Measurements from ENCODE around the gene CTNNA3. TPM values are rescaled to one million over a fixed set of nuclear protein-coding genes. Genes with fewer than 3 reads are reported as not detected.
A peak's percentile ranks its signal among the peaks of the same experiment; 100 is the strongest.

Gene CTNNA3
- total and polyA plus RNA-seq, 4 donors = 0.38 to 8.9 (median 5.2) TPM

- H3K27me3 ChIP-seq (ENCODE audit: control insufficient read depth in 1 of 2, insufficient read depth in 2 of 2, low read length in 1 of 2) = no peaks in the 10 kb centered on the region
- ATAC-seq (ENCODE audit: low FRiP score) (no peak), DNase-seq (no peak)
- WGBS, 2 donors = 63 to 78% methylated on average over 2 of the region's 2 CpGs
- H3K4me3 ChIP-seq (ENCODE audit: low read length in 2 of 2) = no peak overlapping the region
- intact Hi-C loops (cut with DNase I) = no loop called here
- H3K9me3 ChIP-seq (ENCODE audit: control insufficient read depth, low read length) = no peaks in the 10 kb centered on the region
- no peaks in the 10 kb centered on the region for H3K4me1 ChIP-seq (ENCODE audit: control insufficient read depth in 1 of 2, insufficient read depth in 2 of 2, low read length in 2 of 2)
- H3K36me3 ChIP-seq (ENCODE audit: control insufficient read depth in 1 of 2, insufficient read depth in 2 of 2, low read length in 1 of 2) = no peaks in the 10 kb centered on the region
- no peak overlapping the region for H3K27ac ChIP-seq (ENCODE audit: low read depth in 1 of 2, low read length in 2 of 2)
Observed at GRCh38 chr10:66183028-66183427, 1513.0 kb downstream of the CTNNA3 start.

GRCh38 chr10:66180581-66181318 lies 1515.2 kb downstream of the CTNNA3 start:
- WGBS, 2 donors = 33% methylated on average over 5 of the region's 5 CpGs

DNA sequence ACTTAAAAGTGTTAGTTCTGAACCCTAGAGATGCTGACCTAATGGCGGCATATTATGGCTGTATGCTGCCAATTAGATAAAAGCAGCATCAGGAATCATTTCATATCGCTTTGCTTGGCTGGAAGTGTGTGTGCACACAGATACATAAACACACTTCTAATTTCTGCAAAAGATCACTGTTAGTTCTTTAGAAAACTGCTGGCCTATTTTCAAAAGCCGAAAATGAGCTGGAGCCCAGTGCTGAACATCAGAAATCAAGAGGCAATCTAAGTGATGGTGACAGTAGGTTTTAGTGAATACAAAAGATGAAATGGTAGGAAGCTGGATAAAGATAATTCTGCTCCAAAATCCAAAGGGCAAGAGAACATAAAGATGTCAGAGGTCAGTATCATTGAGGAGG lies 1516.0 kb downstream of the CTNNA3 start:
- Histone ChIP-seq H3K27me3 (ENCODE audit: control insufficient read depth in 1 of 2, insufficient read depth in 2 of 2, low read length in 1 of 2) (no peaks in the 10 kb centered on the region), H3K4me3 (ENCODE audit: low read length in 2 of 2) (no peak overlapping the region), H3K9me3 (ENCODE audit: control insufficient read depth, low read length) (no peaks in the 10 kb centered on the region), H3K4me1 (ENCODE audit: control insufficient read depth in 1 of 2, insufficient read depth in 2 of 2, low read length in 2 of 2) (no peaks in the 10 kb centered on the region), H3K36me3 (ENCODE audit: control insufficient read depth in 1 of 2, insufficient read depth in 2 of 2, low read length in 1 of 2) (no peaks in the 10 kb centered on the region), H3K27ac (ENCODE audit: low read depth in 1 of 2, low read length in 2 of 2) (no peak overlapping the region)
- WGBS, 2 donors = 42 to 46% methylated on average over 3 of the region's 3 CpGs
- no peak for ATAC-seq (ENCODE audit: low FRiP score)
- no peak for DNase-seq
- intact Hi-C loops (cut with DNase I) = no loop called here

More at GRCh38 chr10:66180581-66181318, 1515.2 kb downstream of the CTNNA3 start:
- no peaks in the 10 kb centered on the region for H3K27me3 ChIP-seq (ENCODE audit: control insufficient read depth in 1 of 2, insufficient read depth in 2 of 2, low read length in 1 of 2)
- ATAC-seq (ENCODE audit: low FRiP score) (peak; percentile 82), DNase-seq (no peak)
- no peaks in the 10 kb centered on the region for H3K9me3 ChIP-seq (ENCODE audit: control insufficient read depth, low read length)
- H3K36me3 ChIP-seq (ENCODE audit: control insufficient read depth in 1 of 2, insufficient read depth in 2 of 2, low read length in 1 of 2) = no peaks in the 10 kb centered on the region
- no peak overlapping the region for H3K27ac ChIP-seq (ENCODE audit: low read depth in 1 of 2, low read length in 2 of 2)
- no peaks in the 10 kb centered on the region for H3K4me1 ChIP-seq (ENCODE audit: control insufficient read depth in 1 of 2, insufficient read depth in 2 of 2, low read length in 2 of 2)
- peak overlapping the region in 1 of 2 donors; percentile 48 for H3K4me3 ChIP-seq (ENCODE audit: low read length in 2 of 2)
- intact Hi-C loops (cut with DNase I) = no loop called here

- no peak for ATAC-seq (ENCODE audit: low FRiP score)
- intact Hi-C loops (cut with DNase I) = no loop called here
- Histone ChIP-seq H3K36me3 (ENCODE audit: control insufficient read depth in 1 of 2, insufficient read depth in 2 of 2, low read length in 1 of 2) (no peaks in the 10 kb centered on the region), H3K9me3 (ENCODE audit: control insufficient read depth, low read length) (no peaks in the 10 kb centered on the region), H3K27ac (ENCODE audit: low read depth in 1 of 2, low read length in 2 of 2) (no peak overlapping the region), H3K4me3 (ENCODE audit: low read length in 2 of 2) (no peak overlapping the region), H3K4me1 (ENCODE audit: control insufficient read depth in 1 of 2, insufficient read depth in 2 of 2, low read length in 2 of 2) (no peaks in the 10 kb centered on the region), H3K27me3 (ENCODE audit: control insufficient read depth in 1 of 2, insufficient read depth in 2 of 2, low read length in 1 of 2) (no peaks in the 10 kb centered on the region)
- DNase-seq = no peak
- WGBS, 2 donors = 30 to 35% methylated on average over 5 of the region's 5 CpGs
Observed at GRCh38 chr10:66176772-66177171, 1519.2 kb downstream of the CTNNA3 start.

DNA sequence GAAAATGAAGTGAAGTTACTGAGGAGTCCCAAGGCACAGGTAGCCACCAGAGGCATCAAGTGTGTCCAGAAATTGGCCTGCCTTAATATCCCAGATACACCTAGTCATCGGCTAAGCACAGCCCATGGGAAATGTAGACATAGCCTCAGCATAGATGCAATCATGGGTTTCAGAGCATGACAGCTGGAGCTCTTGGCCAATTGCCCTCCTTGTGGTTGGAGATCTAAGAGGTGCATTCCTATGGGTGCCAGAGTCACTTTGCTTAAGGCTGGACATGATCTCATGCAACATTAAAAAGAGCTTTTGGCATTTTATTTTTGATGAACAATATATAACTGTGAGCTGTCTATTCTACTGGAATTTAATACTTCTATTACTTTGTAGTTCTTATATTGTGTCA lies 1528.2 kb downstream of the CTNNA3 start:
- 81 to 86% methylated on average over 1 of the region's 1 CpG for WGBS, 2 donors
- ATAC-seq (ENCODE audit: low FRiP score) = no peak

GRCh38 chr10:66162560-66163143 lies 1533.3 kb downstream of the CTNNA3 start:
- 89 to 93% methylated on average over 5 of the region's 5 CpGs for WGBS, 2 donors
- no peak for ATAC-seq (ENCODE audit: low FRiP score)
- intact Hi-C loops (cut with DNase I) = no loop called here
- no peaks in the 10 kb centered on the region for H3K27me3 ChIP-seq (ENCODE audit: control insufficient read depth in 1 of 2, insufficient read depth in 2 of 2, low read length in 1 of 2)
- H3K36me3 ChIP-seq (ENCODE audit: control insufficient read depth in 1 of 2, insufficient read depth in 2 of 2, low read length in 1 of 2) = no peaks in the 10 kb centered on the region
- H3K4me1 ChIP-seq (ENCODE audit: control insufficient read depth in 1 of 2, insufficient read depth in 2 of 2, low read length in 2 of 2) = no peaks in the 10 kb centered on the region
- no peak overlapping the region for H3K4me3 ChIP-seq (ENCODE audit: low read length in 2 of 2)
- H3K9me3 ChIP-seq (ENCODE audit: control insufficient read depth, low read length) = no peaks in the 10 kb centered on the region
- no peak overlapping the region for H3K27ac ChIP-seq (ENCODE audit: low read depth in 1 of 2, low read length in 2 of 2)
- DNase-seq = no peak

More for the DNA sequence above, 1528.2 kb downstream of the CTNNA3 start:
- no peaks in the 10 kb centered on the region for H3K36me3 ChIP-seq (ENCODE audit: control insufficient read depth in 1 of 2, insufficient read depth in 2 of 2, low read length in 1 of 2)
- intact Hi-C loops (cut with DNase I) = no loop called here
- H3K9me3 ChIP-seq (ENCODE audit: control insufficient read depth, low read length) = no peaks in the 10 kb centered on the region
- no peak overlapping the region for H3K27ac ChIP-seq (ENCODE audit: low read depth in 1 of 2, low read length in 2 of 2)
- no peak overlapping the region for H3K4me3 ChIP-seq (ENCODE audit: low read length in 2 of 2)
- H3K4me1 ChIP-seq (ENCODE audit: control insufficient read depth in 1 of 2, insufficient read depth in 2 of 2, low read length in 2 of 2) = no peaks in the 10 kb centered on the region
- no peak for DNase-seq
- no peaks in the 10 kb centered on the region for H3K27me3 ChIP-seq (ENCODE audit: control insufficient read depth in 1 of 2, insufficient read depth in 2 of 2, low read length in 1 of 2)

DNA sequence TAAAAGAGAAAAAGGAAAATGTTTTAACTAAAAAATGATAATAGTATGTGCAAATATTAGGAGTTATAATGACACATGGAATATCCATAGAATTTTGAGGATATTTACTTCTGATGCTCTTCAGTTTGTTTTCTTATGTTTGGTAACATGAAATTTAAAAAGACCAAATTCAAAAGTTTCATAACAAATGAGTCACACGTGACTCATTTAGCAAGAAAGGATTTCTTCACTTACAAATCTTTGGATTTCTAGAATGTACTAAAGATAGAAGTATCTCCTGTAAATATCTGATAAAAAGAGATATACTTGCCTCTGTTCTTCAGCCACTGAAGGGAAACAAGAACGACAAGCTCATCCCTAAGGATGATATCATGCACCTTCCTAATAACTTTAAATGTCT lies 1544.6 kb downstream of the CTNNA3 start:
- ATAC-seq (ENCODE audit: low FRiP score) (no peak), DNase-seq (no peak)
- Histone ChIP-seq H3K27me3 (ENCODE audit: control insufficient read depth in 1 of 2, insufficient read depth in 2 of 2, low read length in 1 of 2) (no peaks in the 10 kb centered on the region), H3K4me1 (ENCODE audit: control insufficient read depth in 1 of 2, insufficient read depth in 2 of 2, low read length in 2 of 2) (no peaks in the 10 kb centered on the region), H3K27ac (ENCODE audit: low read depth in 1 of 2, low read length in 2 of 2) (no peak overlapping the region), H3K36me3 (ENCODE audit: control insufficient read depth in 1 of 2, insufficient read depth in 2 of 2, low read length in 1 of 2) (no peaks in the 10 kb centered on the region), H3K4me3 (ENCODE audit: low read length in 2 of 2) (no peak overlapping the region), H3K9me3 (ENCODE audit: control insufficient read depth, low read length) (no peaks in the 10 kb centered on the region)
- intact Hi-C loops (cut with DNase I) = no loop called here
- 60 to 67% methylated on average over 2 of the region's 2 CpGs for WGBS, 2 donors

GRCh38 chr10:66148312-66148711 lies 1547.7 kb downstream of the CTNNA3 start:
- H3K27me3 ChIP-seq (ENCODE audit: control insufficient read depth in 1 of 2, insufficient read depth in 2 of 2, low read length in 1 of 2) = no peaks in the 10 kb centered on the region
- DNase-seq (no peak), ATAC-seq (ENCODE audit: low FRiP score) (no peak)
- 69 to 74% methylated on average over 3 of the region's 3 CpGs for WGBS, 2 donors
- no peak overlapping the region for H3K4me3 ChIP-seq (ENCODE audit: low read length in 2 of 2)
- no peaks in the 10 kb centered on the region for H3K4me1 ChIP-seq (ENCODE audit: control insufficient read depth in 1 of 2, insufficient read depth in 2 of 2, low read length in 2 of 2)
- H3K27ac ChIP-seq (ENCODE audit: low read depth in 1 of 2, low read length in 2 of 2) = no peak overlapping the region
- intact Hi-C loops (cut with DNase I) = no loop called here
- no peaks in the 10 kb centered on the region for H3K9me3 ChIP-seq (ENCODE audit: control insufficient read depth, low read length)
- H3K36me3 ChIP-seq (ENCODE audit: control insufficient read depth in 1 of 2, insufficient read depth in 2 of 2, low read length in 1 of 2) = no peaks in the 10 kb centered on the region

GRCh38 chr10:66144016-66144415 lies 1552.0 kb downstream of the CTNNA3 start:
- no peak overlapping the region for H3K4me3 ChIP-seq (ENCODE audit: low read length in 2 of 2)
- H3K27ac ChIP-seq (ENCODE audit: low read depth in 1 of 2, low read length in 2 of 2) = no peak overlapping the region
- H3K4me1 ChIP-seq (ENCODE audit: control insufficient read depth in 1 of 2, insufficient read depth in 2 of 2, low read length in 2 of 2) = no peaks in the 10 kb centered on the region
- no peaks in the 10 kb centered on the region for H3K27me3 ChIP-seq (ENCODE audit: control insufficient read depth in 1 of 2, insufficient read depth in 2 of 2, low read length in 1 of 2)
- WGBS, 2 donors = 65% methylated on average over 2 of the region's 2 CpGs
- H3K36me3 ChIP-seq (ENCODE audit: control insufficient read depth in 1 of 2, insufficient read depth in 2 of 2, low read length in 1 of 2) = no peaks in the 10 kb centered on the region
- DNase-seq = no peak
- H3K9me3 ChIP-seq (ENCODE audit: control insufficient read depth, low read length) = no peaks in the 10 kb centered on the region
- intact Hi-C loops (cut with DNase I) = no loop called here
- no peak for ATAC-seq (ENCODE audit: low FRiP score)
